ENCODE results near the gene RAB17. TPM values are rescaled to one million over a fixed set of nuclear protein-coding genes. Genes with fewer than 3 reads are reported as not detected.

The RAB17 gene
- total and polyA plus RNA-seq, 8 donors, result 19.2 to 130 (median 30.7) TPM

DNA sequence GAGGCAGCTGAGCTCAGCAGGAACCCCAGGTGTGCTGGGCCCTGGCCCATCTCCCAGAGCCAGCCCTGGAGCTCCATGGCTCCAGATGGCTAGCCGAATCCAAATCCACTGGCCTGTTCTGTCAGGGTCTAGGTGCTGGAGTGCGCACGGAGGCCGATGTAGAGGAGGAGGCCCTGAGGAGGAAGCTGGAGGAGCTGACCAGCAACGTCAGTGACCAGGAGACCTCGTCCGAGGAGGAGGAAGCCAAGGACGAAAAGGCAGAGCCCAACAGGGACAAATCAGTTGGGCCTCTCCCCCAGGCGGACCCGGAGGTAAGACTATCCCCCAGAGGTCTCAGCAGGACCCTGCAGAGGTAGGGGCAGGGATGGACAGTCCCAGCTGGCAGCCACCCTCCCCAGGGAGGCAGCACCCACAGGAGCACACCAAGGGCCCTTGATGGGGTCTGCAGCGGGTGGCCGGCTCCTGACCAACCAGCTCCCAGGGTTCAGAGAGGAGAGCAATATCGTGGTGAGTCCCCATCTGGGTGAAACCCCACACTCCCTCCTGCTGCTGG is 50.2 kb downstream of the RAB17 start:
- intact Hi-C loops (cut with DNase I), result no loop called here
- 89 to 90% methylated on average over 13 of the region's 13 CpGs for WGBS, 2 donors
- no peak for DNase-seq
- no peak for FAIRE-seq
- Histone ChIP-seq H3K4me3 (no peak overlapping the region), H3K36me3 (no peaks in the 10 kb centered on the region), H3K4me1 (no peaks in the 10 kb centered on the region), H3K27ac (no peak overlapping the region), H3K9me3 (no peaks in the 10 kb centered on the region), H3K27me3 (no peaks in the 10 kb centered on the region)
- no peak for ATAC-seq
- TF ChIP-seq, protein P1, sequence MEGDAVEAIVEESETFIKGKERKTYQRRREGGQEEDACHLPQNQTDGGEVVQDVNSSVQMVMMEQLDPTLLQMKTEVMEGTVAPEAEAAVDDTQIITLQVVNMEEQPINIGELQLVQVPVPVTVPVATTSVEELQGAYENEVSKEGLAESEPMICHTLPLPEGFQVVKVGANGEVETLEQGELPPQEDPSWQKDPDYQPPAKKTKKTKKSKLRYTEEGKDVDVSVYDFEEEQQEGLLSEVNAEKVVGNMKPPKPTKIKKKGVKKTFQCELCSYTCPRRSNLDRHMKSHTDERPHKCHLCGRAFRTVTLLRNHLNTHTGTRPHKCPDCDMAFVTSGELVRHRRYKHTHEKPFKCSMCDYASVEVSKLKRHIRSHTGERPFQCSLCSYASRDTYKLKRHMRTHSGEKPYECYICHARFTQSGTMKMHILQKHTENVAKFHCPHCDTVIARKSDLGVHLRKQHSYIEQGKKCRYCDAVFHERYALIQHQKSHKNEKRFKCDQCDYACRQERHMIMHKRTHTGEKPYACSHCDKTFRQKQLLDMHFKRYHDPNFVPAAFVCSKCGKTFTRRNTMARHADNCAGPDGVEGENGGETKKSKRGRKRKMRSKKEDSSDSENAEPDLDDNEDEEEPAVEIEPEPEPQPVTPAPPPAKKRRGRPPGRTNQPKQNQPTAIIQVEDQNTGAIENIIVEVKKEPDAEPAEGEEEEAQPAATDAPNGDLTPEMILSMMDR (IDR thresholded peaks at IDR 0.05), result no peak

DNA sequence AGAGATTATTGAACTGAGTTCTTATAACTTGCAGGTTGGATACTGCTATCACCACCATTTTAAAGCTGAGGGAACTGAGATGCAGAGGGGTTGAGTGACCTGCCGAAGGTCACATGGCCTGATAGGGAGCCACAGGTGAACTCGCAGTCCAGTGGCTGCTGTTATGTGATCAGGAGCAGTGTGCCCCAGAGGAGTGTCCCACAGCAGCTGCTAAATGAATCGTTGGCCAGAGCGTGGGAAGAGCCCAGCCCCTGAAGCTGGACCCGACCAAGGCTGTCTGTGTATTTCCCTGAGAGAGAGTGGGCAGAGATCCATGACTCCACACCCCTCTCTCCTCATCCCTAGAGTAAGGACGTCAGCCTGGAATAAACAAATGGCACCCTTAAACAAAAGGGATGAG is 50.9 kb downstream of the RAB17 start:
- Histone ChIP-seq H3K4me1 (no peaks in the 10 kb centered on the region), H3K27ac (no peak overlapping the region), H3K9me3 (no peaks in the 10 kb centered on the region), H3K36me3 (no peaks in the 10 kb centered on the region), H3K27me3 (no peaks in the 10 kb centered on the region), H3K4me3 (no peak overlapping the region)
- TF ChIP-seq, protein P1 (IDR thresholded peaks at IDR 0.05), result no peak
- ATAC-seq, result no peak
- FAIRE-seq, result no peak
- intact Hi-C loops (cut with DNase I), result no loop called here
- WGBS, 2 donors, result 69 to 70% methylated on average over 6 of the region's 6 CpGs
- DNase-seq, result no peak

DNA sequence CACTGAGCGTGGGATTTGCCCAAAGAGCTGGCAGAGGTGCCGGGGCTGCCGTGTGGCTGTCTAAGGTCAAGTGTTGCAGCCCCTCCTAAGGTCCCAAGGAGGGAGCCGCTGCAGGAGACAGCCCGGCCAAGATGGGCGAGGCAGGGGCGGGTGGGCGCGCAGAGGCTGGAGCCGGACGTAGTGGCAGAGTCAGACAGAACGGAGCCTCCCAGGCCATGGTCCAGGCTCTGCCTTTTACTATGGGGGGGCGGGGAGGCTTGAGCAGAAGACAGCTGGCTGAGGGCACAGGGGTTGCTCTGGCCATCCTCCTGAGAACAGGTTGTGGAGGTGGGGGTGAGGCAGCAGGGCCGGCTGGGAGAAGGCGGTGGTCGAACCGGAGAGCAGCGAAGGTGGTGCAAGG is 51.6 kb downstream of the RAB17 start:
- Histone ChIP-seq H3K36me3 (no peaks in the 10 kb centered on the region), H3K9me3 (no peaks in the 10 kb centered on the region), H3K27me3 (no peaks in the 10 kb centered on the region), H3K27ac (no peak overlapping the region), H3K4me1 (no peaks in the 10 kb centered on the region), H3K4me3 (no peak overlapping the region)
- intact Hi-C loops (cut with DNase I), result no loop called here
- 95% methylated on average over 18 of the region's 18 CpGs for WGBS, 2 donors
- no peak for DNase-seq
- TF ChIP-seq, protein P1 (IDR thresholded peaks at IDR 0.05), result no peak
- FAIRE-seq, result no peak
- ATAC-seq, result no peak

DNA sequence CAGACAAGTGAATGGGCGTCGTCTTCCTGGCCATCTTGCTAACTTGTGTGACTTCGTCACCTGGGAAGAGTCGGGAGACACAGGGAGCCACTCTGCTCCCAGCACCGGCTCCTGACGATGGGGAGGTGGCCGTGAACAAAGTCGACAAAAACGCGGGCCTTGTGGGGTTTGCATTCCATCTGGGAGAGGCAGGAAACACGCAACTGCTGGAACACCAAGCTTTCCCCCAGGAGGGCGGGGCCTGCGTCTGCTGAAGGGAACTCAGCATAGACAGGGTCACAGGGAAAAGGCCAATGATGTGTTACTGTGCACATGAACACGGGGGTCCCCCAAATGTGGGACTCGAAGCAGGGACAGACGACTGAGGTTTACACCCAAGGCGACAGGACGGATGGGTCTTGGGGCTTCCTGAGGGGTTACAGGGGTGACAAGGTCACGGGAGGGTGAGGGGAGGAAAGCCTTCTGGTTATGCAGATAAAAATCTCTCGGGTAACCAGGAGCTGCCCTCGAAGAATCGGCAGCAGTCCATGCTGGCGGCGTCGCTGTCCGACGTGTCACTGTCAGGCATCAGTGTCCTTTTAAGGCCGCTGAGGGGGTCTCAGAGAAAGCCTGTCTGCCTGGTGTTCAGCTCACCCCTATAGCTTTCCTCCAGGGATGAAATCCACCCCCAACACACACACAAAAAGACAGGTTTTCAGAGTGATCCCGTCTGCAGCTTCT is 52.4 kb downstream of the RAB17 start:
- Histone ChIP-seq H3K4me1 (no peaks in the 10 kb centered on the region), H3K36me3 (no peaks in the 10 kb centered on the region), H3K9me3 (no peaks in the 10 kb centered on the region), H3K27ac (no peak overlapping the region), H3K27me3 (no peaks in the 10 kb centered on the region), H3K4me3 (no peak overlapping the region)
- FAIRE-seq, result no peak
- no peak for ATAC-seq
- no peak for DNase-seq
- WGBS, 2 donors, result 77 to 85% methylated on average over 29 of the region's 29 CpGs
- TF ChIP-seq, protein P1 (IDR thresholded peaks at IDR 0.05), result no peak
- intact Hi-C loops (cut with DNase I), result no loop called here

DNA sequence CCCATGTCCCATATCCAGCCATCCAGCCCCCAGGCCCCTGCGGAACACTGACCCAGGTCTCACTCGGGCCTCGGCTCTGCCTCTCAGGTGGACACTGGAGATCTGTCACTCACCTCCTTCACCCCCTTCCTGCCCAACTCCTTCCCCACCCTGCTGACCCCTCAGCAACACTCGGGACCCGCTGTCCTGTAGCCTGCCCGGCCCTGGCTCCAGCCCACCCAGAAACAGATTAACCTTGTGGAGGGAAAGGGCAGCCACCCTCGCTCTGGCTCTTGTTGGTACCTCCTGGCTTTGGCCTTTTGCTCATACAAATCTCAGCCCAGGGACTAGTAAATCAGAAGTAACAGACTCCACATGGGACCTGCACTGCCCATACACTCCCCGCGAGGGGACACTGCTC is 53.9 kb downstream of the RAB17 start:
- no peak for FAIRE-seq
- ATAC-seq, result no peak
- TF ChIP-seq, protein P1 (IDR thresholded peaks at IDR 0.05), result no peak
- intact Hi-C loops (cut with DNase I), result no loop called here
- no peaks in the 10 kb centered on the region for H3K4me1 ChIP-seq
- H3K9me3 ChIP-seq, result no peaks in the 10 kb centered on the region
- H3K36me3 ChIP-seq, result no peaks in the 10 kb centered on the region
- H3K4me3 ChIP-seq, result no peak overlapping the region
- WGBS, 2 donors, result 88 to 91% methylated on average over 9 of the region's 9 CpGs
- H3K27me3 ChIP-seq, result no peaks in the 10 kb centered on the region
- DNase-seq, result no peak
- no peak overlapping the region for H3K27ac ChIP-seq

Measured in pancreas (tissue), 10 donors.